Mesendoderm (in vitro differentiated cells): ENCODE measurements around the gene DRGX.

ENCODE experiments used
- DNase-seq: peaks from one replicate; pipeline ENCODE4 v3.0.0; 2013
- H2AK5ac ChIP-seq: 2 replicates; pipeline ENCODE4 v1.6.1; 2013; ENCODE audit warnings: low read length, inconsistent platforms
- H2BK120ac ChIP-seq: 2 replicates; pipeline ENCODE4 v1.6.1; 2013; ENCODE audit warnings: low read depth, mild to moderate bottlenecking, low read length, moderate library complexity, mixed read lengths
- H2BK15ac ChIP-seq: replicated peaks from 2 replicates; pipeline ENCODE4 v1.6.1; 2013; ENCODE audit warnings: low read depth, mild to moderate bottlenecking, moderate library complexity
- H2BK5ac ChIP-seq: 2 replicates; pipeline ENCODE4 v1.6.1; 2013; ENCODE audit warnings: low read length, inconsistent platforms
- H3K18ac ChIP-seq: 2 replicates; pipeline ENCODE4 v1.6.1; 2013; ENCODE audit warnings: mild to moderate bottlenecking, low read length, mixed read lengths
- H3K23ac ChIP-seq: one replicate; pipeline ENCODE4 v1.6.1; 2013; ENCODE audit warnings: low read length
- H3K27ac ChIP-seq: 2 replicates; pipeline ENCODE4 v1.5.1; 2013; ENCODE audit warnings: low read depth, mild to moderate bottlenecking, inconsistent platforms, low read length, moderate library complexity
- H3K27me3 ChIP-seq: 2 replicates; pipeline ENCODE4 v1.6.1; 2013; ENCODE audit warnings: low read length, control low read depth, mild to moderate bottlenecking, inconsistent platforms; ENCODE audit not compliant: insufficient read depth, poor library complexity
- H3K36me3 ChIP-seq: 2 replicates; pipeline ENCODE4 v1.6.1; 2013; ENCODE audit warnings: low read length, inconsistent platforms; ENCODE audit not compliant: control insufficient read depth, insufficient read depth
- H3K4ac ChIP-seq: one replicate; pipeline ENCODE4 v1.6.1; 2013; ENCODE audit warnings: low read depth, mild to moderate bottlenecking, low read length, moderate library complexity
- H3K4me1 ChIP-seq: 2 replicates; pipeline ENCODE4 v1.6.1; 2013; ENCODE audit warnings: low read depth, low read length, inconsistent platforms; ENCODE audit not compliant: control insufficient read depth
- H3K4me2 ChIP-seq: 2 replicates; pipeline ENCODE4 v1.6.1; 2013; ENCODE audit warnings: low read length
- H3K4me3 ChIP-seq: 2 replicates; pipeline ENCODE4 v1.5.1; 2013; ENCODE audit warnings: mild to moderate bottlenecking, low read length
- H3K56ac ChIP-seq: one replicate; pipeline ENCODE4 v1.6.1; 2013; ENCODE audit warnings: low read length
- H3K79me1 ChIP-seq: 2 replicates; pipeline ENCODE4 v1.6.1; 2013; ENCODE audit warnings: low read length, inconsistent platforms
- H3K79me2 ChIP-seq: 2 replicates; pipeline ENCODE4 v1.6.1; 2013; ENCODE audit warnings: mild to moderate bottlenecking, low read length; ENCODE audit not compliant: control insufficient read depth, insufficient read depth
- H3K9ac ChIP-seq: 2 replicates; pipeline ENCODE4 v1.6.1; 2013; ENCODE audit warnings: low read length, inconsistent platforms
- H4K5ac ChIP-seq: one replicate; pipeline ENCODE4 v1.6.1; 2013; ENCODE audit warnings: low read length
- H4K8ac ChIP-seq: one replicate; pipeline ENCODE4 v1.6.1; 2013; ENCODE audit warnings: low read depth, mild to moderate bottlenecking, control low read depth, low read length, moderate library complexity
- WGBS: extraction: QIAGEN DNeasy Blood & Tissue Kit; methylation state at CpG from one replicate; pipeline ENCODE4 v1.1.7; 2013; ENCODE audit warnings: low lambda C conversion rate, missing lambda C conversion rate; ENCODE audit not compliant: insufficient coverage; ENCODE audit errors: extremely low coverage; 5-methylcytosine and 5-hydroxymethylcytosine counted together

Gene DRGX

DNA sequence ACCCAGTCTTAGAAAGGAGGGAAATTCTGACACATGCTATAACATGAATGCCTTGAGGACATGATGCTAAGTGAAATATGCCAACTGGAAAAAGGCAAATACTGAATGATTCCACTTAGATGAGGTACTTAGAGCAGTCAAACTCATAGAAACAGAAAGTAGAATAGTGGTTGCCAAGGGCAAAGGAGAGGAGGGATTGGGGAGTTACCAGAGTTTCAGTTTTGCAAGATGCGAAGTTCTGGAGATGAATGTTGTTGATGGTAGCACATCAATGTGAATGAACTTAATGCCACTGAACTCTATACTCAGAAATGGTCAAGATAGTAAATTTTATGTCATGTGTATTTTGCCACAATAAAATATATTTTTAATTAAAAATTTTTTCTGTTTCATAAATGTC is 38.9 kb downstream of the DRGX start:
- no peak overlapping the region for H3K9ac ChIP-seq
- WGBS: no CpG with 5 or more reads among the region's 1 CpG
- no peak overlapping the region for H3K4me2 ChIP-seq
- H3K4ac ChIP-seq: no peak overlapping the region
- H3K56ac ChIP-seq: no peak overlapping the region
- H3K27ac ChIP-seq: no peak overlapping the region
- no peak overlapping the region for H3K4me3 ChIP-seq
- H3K18ac ChIP-seq: no peak overlapping the region
- no peak overlapping the region for H3K23ac ChIP-seq
- no peak overlapping the region for H2BK120ac ChIP-seq
- H3K4me1 ChIP-seq: peaks cover 8% of the 10 kb centered on the region
- DNase-seq: no peak
- no peak overlapping the region for H2BK5ac ChIP-seq
- no peaks in the 10 kb centered on the region for H3K36me3 ChIP-seq
- no peaks in the 10 kb centered on the region for H3K27me3 ChIP-seq
- H2BK15ac ChIP-seq: no peak overlapping the region
- H2AK5ac ChIP-seq: no peak overlapping the region
- H3K79me1 ChIP-seq: no peaks in the 10 kb centered on the region
- H3K79me2 ChIP-seq: no peaks in the 10 kb centered on the region
- H4K5ac ChIP-seq: no peak overlapping the region
- no peak overlapping the region for H4K8ac ChIP-seq

DNA sequence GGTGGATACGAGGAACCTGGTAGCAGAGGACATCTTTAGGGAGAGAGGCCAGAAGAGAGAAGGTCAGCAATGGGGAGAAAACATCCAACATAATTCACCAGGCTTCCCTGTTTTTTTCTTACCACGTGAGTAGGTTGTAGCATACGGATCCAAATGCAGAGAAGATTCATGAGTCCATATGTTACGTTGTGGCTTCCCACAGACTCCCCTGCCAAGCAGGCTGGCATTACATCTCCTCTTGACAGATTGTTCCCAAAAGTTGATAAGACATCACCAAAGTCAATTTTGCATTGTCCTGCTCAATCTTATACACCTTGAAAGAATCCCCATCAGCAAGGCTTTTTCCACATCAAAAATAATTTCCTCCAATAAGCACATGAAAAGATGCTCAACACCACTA is 39.7 kb downstream of the DRGX start:
- H3K4me3 ChIP-seq: no peak overlapping the region
- no peak overlapping the region for H4K8ac ChIP-seq
- no peak overlapping the region for H4K5ac ChIP-seq
- H3K23ac ChIP-seq: no peak overlapping the region
- peaks cover 8% of the 10 kb centered on the region for H3K4me1 ChIP-seq
- H3K79me1 ChIP-seq: no peaks in the 10 kb centered on the region
- no peak overlapping the region for H3K4ac ChIP-seq
- no peak overlapping the region for H3K9ac ChIP-seq
- H2BK120ac ChIP-seq: no peak overlapping the region
- H3K56ac ChIP-seq: no peak overlapping the region
- WGBS: no CpG with 5 or more reads among the region's 4 CpGs
- no peaks in the 10 kb centered on the region for H3K27me3 ChIP-seq
- DNase-seq: no peak
- no peak overlapping the region for H3K4me2 ChIP-seq
- H2BK5ac ChIP-seq: no peak overlapping the region
- H3K18ac ChIP-seq: no peak overlapping the region
- no peak overlapping the region for H2AK5ac ChIP-seq
- no peak overlapping the region for H2BK15ac ChIP-seq
- no peaks in the 10 kb centered on the region for H3K79me2 ChIP-seq
- H3K27ac ChIP-seq: no peak overlapping the region
- H3K36me3 ChIP-seq: no peaks in the 10 kb centered on the region

DNA sequence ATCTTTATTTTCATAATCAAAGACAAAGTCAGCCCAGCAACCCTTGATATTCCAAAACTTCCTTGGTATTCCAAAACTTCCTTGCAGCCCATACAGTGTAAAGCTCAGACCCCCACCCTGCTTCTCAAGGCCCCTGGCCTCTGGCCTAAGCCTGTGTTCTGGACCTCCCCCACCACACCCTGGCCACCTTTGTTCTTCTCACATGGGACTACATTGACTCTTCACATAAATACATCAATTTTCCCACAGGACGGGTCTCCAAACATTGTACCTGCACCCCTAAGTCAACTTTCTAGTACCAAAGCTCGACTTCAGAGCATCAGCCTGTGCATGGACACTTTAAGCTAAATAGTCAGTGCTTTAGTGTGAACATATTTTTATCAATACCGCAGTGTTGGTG is 40.7 kb downstream of the DRGX start:
- no peak overlapping the region for H2AK5ac ChIP-seq
- DNase-seq: no peak
- no peak overlapping the region for H3K4me3 ChIP-seq
- no peak overlapping the region for H3K18ac ChIP-seq
- H3K27ac ChIP-seq: no peak overlapping the region
- H2BK15ac ChIP-seq: no peak overlapping the region
- H3K79me1 ChIP-seq: no peaks in the 10 kb centered on the region
- no peak overlapping the region for H4K8ac ChIP-seq
- H3K9ac ChIP-seq: no peak overlapping the region
- no peak overlapping the region for H3K4ac ChIP-seq
- no peak overlapping the region for H4K5ac ChIP-seq
- H3K23ac ChIP-seq: no peak overlapping the region
- no peak overlapping the region for H2BK5ac ChIP-seq
- H3K36me3 ChIP-seq: no peaks in the 10 kb centered on the region
- no peak overlapping the region for H3K4me2 ChIP-seq
- no CpG with 5 or more reads among the region's 3 CpGs for WGBS
- no peak overlapping the region for H3K56ac ChIP-seq
- peaks cover 3% of the 10 kb centered on the region for H3K4me1 ChIP-seq
- no peaks in the 10 kb centered on the region for H3K27me3 ChIP-seq
- no peak overlapping the region for H2BK120ac ChIP-seq
- no peaks in the 10 kb centered on the region for H3K79me2 ChIP-seq

DNA sequence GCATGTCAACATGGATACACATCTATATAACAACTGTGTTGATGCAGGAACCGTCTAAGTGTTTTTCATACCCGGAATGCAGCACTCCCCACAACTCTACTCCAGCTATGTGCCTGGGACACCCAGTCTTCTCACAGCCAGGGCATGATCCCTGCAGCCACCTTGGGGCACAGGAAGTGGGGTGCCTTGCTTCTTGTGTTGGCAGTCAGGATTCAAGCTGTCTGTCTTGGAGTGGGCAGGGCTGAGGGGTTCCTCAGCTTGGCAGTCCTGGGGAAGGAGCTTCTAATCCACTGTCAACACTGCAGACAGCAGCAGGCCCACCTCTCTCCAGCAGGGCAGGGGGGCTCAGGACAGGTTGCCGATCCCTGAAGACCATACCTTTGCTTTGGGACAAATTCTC is 41.3 kb downstream of the DRGX start:
- no peak overlapping the region for H3K4me3 ChIP-seq
- H3K79me1 ChIP-seq: no peaks in the 10 kb centered on the region
- no CpG with 5 or more reads among the region's 3 CpGs for WGBS
- no peak overlapping the region for H2BK15ac ChIP-seq
- no peak overlapping the region for H3K23ac ChIP-seq
- no peak overlapping the region for H3K4ac ChIP-seq
- DNase-seq: no peak
- no peak overlapping the region for H4K5ac ChIP-seq
- no peaks in the 10 kb centered on the region for H3K4me1 ChIP-seq
- H3K56ac ChIP-seq: no peak overlapping the region
- H2BK5ac ChIP-seq: no peak overlapping the region
- no peak overlapping the region for H3K18ac ChIP-seq
- no peak overlapping the region for H3K4me2 ChIP-seq
- H3K9ac ChIP-seq: no peak overlapping the region
- no peaks in the 10 kb centered on the region for H3K79me2 ChIP-seq
- no peak overlapping the region for H2AK5ac ChIP-seq
- no peak overlapping the region for H2BK120ac ChIP-seq
- H3K27me3 ChIP-seq: no peaks in the 10 kb centered on the region
- H4K8ac ChIP-seq: no peak overlapping the region
- H3K36me3 ChIP-seq: no peaks in the 10 kb centered on the region
- no peak overlapping the region for H3K27ac ChIP-seq

DNA sequence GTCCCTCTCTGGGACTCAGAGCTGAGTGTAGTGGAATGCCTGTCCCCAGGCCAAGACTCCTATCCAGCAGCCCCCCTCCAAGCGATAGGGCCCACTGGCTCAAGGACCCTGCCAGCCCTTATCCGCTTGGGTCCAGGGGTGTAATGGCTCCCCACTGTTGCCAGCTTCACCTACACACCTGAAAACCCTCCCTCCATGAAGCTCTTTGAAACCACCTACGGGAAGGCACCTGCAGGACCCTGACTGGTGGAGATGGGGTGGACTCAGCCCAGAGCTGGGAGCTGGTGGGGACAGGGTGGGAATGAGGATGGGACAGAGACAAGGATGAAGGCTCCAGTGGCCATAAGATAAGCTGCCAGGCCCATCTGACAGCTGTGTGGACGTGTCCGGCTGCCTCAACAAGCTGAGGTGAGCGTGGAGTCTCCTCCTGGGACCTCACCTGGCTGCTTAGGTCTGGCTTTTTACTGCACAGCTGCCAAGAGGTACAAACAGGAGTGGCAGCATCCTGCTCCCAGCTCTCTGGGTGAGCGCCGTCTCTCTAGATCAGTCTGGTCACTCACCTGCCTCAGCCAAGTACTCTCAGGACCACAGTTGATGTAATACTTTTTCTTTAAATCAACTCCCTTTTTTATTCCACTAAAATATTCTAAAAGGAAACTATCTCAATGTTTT is 41.9 kb downstream of the DRGX start:
- H3K27me3 ChIP-seq: no peaks in the 10 kb centered on the region
- H2BK120ac ChIP-seq: no peak overlapping the region
- H3K4ac ChIP-seq: no peak overlapping the region
- no peak overlapping the region for H3K56ac ChIP-seq
- no peak overlapping the region for H3K18ac ChIP-seq
- H3K79me2 ChIP-seq: no peaks in the 10 kb centered on the region
- no CpG with 5 or more reads among the region's 8 CpGs for WGBS
- H3K79me1 ChIP-seq: no peaks in the 10 kb centered on the region
- no peak overlapping the region for H3K9ac ChIP-seq
- no peak overlapping the region for H4K5ac ChIP-seq
- no peak overlapping the region for H3K4me2 ChIP-seq
- H2BK15ac ChIP-seq: no peak overlapping the region
- no peak overlapping the region for H3K27ac ChIP-seq
- no peak overlapping the region for H2BK5ac ChIP-seq
- H2AK5ac ChIP-seq: no peak overlapping the region
- H3K36me3 ChIP-seq: no peaks in the 10 kb centered on the region
- H3K4me1 ChIP-seq: no peaks in the 10 kb centered on the region
- no peak for DNase-seq
- no peak overlapping the region for H4K8ac ChIP-seq
- no peak overlapping the region for H3K23ac ChIP-seq
- no peak overlapping the region for H3K4me3 ChIP-seq
